ENCODE measurements around the gene PLCB1.

GRCh38 chr20:8326191-8326590 lies 194.1 kb downstream of the PLCB1 start:
- TF ChIP-seq CTCF (IDR thresholded peaks at IDR 0.05; ENCODE audit: borderline replicate concordance, extremely low read depth, low read length, poor library complexity, severe bottlenecking) (no peak), EZH2 (IDR thresholded peaks at IDR 0.05; ENCODE audit: borderline replicate concordance, low read depth, low read length, severe bottlenecking) (no peak)
